Activated CD4-positive, alpha-beta T cell treated with anti-CD3 and anti-CD28 coated beads for 36 hours (primary cell): ENCODE data around the gene CFAP97D2. TPM values are rescaled to one million over a fixed set of nuclear protein-coding genes. Genes with fewer than 3 reads are reported as not detected.
"Not testable (repeated sequence)": the region's sequence is repeated elsewhere in the genome, so short reads cannot be mapped to it uniquely, and the experiment has no call there.

Experiments
- ATAC-seq: fragments of 200-7000 bp; cut with Tn5 transposase; one replicate; pipeline ENCODE4 v1.10.0; 2021; ENCODE audit warnings: mild to moderate bottlenecking, moderate library complexity
- CTCF ChIA-PET: fragments of 350-600 bp; sonication (Branson Sonifier 250); formaldehyde crosslinking; loops from one replicate; lab custom pipeline; 2021; ENCODE audit warnings: antibody characterized with exemption; lab: Charles Lee
- POLR2A ChIA-PET: fragments of 350-600 bp; sonication (Branson Sonifier 250); formaldehyde crosslinking; loops from one replicate; lab custom pipeline; 2021; ENCODE audit warnings: antibody characterized with exemption, inconsistent platforms; lab: Charles Lee
- DNase-seq: peaks from one replicate; pipeline ENCODE4 v3.0.0-alpha.2; 2020
- H3K27ac Mint-ChIP-seq: one replicate; pipeline ENCODE4 v1.8.0; 2021; ENCODE audit warnings: mixed read lengths
- H3K27me3 Mint-ChIP-seq: one replicate; pipeline ENCODE4 v1.8.0; 2021; ENCODE audit warnings: mixed read lengths
- H3K36me3 Mint-ChIP-seq: one replicate; pipeline ENCODE4 v1.8.0; 2021; ENCODE audit warnings: low read depth, mixed read lengths
- H3K4me1 Mint-ChIP-seq: one replicate; pipeline ENCODE4 v1.8.0; 2021; ENCODE audit warnings: mixed read lengths
- H3K4me3 Mint-ChIP-seq: one replicate; pipeline ENCODE4 v1.8.0; 2021; ENCODE audit warnings: mild to moderate bottlenecking, moderate library complexity, mixed read lengths
- H3K9me3 Mint-ChIP-seq: one replicate; pipeline ENCODE4 v1.8.0; 2021; ENCODE audit warnings: low read depth, mixed read lengths
- intact Hi-C, 2 experiments: fragments of 100-400 bp; cut with DNase I in 1 of 2; cut with micrococcal nuclease in 1 of 2; formaldehyde crosslinking; loops; one replicate each; pipeline versions ENCODE4 v1.14.2 to v1.15.1; 2022 to 2024; cut with DNase I, micrococcal nuclease
- total RNA-seq, 2 experiments: library from RNA; stranded (reverse); gene quantifications; one replicate each; pipeline ENCODE4 v1.2.3, GENCODE V29; 2021

CFAP97D2 gene
- total RNA-seq, 2 experiments from 2014 or later = not detected

DNA sequence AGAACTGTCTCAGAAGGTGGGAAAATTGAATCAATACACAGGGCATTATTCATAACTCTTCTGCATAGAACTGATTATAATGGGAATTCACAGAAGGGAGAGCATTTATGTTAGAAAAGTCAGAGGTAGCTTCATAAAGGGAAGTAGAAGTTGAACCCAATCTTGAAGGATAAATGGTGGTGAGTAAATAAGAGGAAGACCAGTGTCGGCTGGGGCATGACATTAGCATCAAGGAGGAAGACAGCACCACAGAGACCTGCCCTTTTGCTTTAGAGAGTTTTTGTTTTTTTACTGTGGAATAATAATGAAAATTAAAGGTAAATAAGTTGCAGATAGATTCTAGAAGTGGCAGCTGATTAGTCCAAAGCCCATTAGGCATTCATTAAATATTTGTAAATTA is 77.5 kb downstream of the CFAP97D2 start:
- ChIA-PET POLR2A (no interaction called here), CTCF (interaction anchor here (1.2 kb wide), 1 partner anchor 12 kb away, joined by 4 read pairs; no protein-coding TSS in a partner anchor)
- intact Hi-C loops = no loop called here
- H3K36me3 Mint-ChIP-seq = peaks cover 65% of the 10 kb centered on the region
- H3K4me3 Mint-ChIP-seq = no peak overlapping the region
- no peaks in the 10 kb centered on the region for H3K27me3 Mint-ChIP-seq
- no peaks in the 10 kb centered on the region for H3K9me3 Mint-ChIP-seq
- H3K27ac Mint-ChIP-seq = no peak overlapping the region
- DNase-seq (no peak), ATAC-seq (no peak)
- H3K4me1 Mint-ChIP-seq = peaks cover 7% of the 10 kb centered on the region

DNA sequence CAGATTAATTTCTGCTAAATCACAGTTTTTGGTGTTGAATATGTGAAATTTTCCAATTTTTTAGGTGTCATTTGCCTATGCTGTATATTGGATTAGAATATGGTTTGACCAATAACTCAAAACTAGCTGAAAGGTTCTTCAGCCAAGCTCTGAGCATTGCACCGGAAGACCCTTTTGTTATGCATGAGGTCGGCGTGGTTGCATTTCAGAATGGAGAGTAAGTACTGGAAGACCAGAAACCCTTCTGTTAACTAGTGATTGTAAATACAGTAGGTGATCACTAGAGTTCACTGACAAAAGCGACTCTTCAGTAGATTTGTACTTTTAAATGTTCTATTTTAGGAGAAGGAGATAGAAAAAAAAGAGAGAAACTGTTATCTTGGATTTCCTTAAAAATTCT is 78.0 kb downstream of the CFAP97D2 start:
- DNase-seq = no peak
- Mint-ChIP-seq H3K27me3 (no peaks in the 10 kb centered on the region), H3K36me3 (peaks cover 69% of the 10 kb centered on the region), H3K4me3 (no peak overlapping the region), H3K27ac (peak overlapping the region; percentile 13), H3K9me3 (no peaks in the 10 kb centered on the region), H3K4me1 (peaks cover 10% of the 10 kb centered on the region)
- no peak for ATAC-seq
- intact Hi-C loops = no loop called here
- ChIA-PET POLR2A (no interaction called here), CTCF (no interaction called here)

DNA sequence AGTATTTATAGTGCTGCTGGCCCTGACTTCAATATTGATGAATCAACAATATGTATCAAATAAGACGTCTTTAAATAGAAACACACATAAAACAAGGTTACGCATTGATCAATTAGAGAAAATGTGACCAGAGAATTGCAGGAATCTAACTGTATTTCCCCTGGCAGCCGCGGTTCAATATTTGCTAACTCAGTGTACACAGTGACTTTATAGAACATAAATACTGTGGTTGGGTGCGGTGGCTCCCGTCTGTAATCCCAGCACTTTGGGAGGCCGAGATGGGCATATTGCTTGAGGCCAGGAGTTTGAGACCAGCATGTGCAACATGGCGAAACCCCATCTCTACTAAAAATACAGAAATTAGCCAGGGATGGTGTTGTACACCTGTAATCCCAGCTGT is 79.5 kb downstream of the CFAP97D2 start:
- no peak for ATAC-seq
- Mint-ChIP-seq H3K9me3 (no peaks in the 10 kb centered on the region), H3K27me3 (no peaks in the 10 kb centered on the region), H3K4me3 (no peak overlapping the region), H3K27ac (no peak overlapping the region), H3K36me3 (peaks cover 76% of the 10 kb centered on the region), H3K4me1 (peaks cover 20% of the 10 kb centered on the region)
- DNase-seq = no peak
- ChIA-PET CTCF (no interaction called here), POLR2A (no interaction called here)
- intact Hi-C loops = loop anchor here in 1 of 2 experiments (2.0 kb wide), 1 partner anchor 14 kb away; no protein-coding TSS in a partner anchor

DNA sequence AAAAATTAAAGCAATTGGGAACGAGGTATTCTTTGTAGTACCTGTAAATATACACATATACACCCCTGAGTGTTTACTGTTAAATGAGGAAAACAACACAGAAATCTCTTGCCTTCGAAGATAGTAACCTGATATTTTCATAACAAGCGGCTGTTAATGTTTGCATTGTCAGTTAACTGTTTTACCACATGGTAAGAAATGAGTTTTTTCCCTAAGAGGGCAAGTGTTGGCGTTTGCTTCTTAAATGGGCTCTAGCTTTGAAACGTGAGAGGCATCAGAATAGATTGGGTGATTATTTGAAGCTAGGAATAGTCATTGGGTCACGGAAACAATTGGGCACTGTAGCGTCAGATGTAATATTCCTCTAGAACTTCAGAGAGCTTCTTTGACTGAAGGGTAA is 80.3 kb downstream of the CFAP97D2 start:
- ChIA-PET POLR2A (no interaction called here), CTCF (no interaction called here)
- Mint-ChIP-seq H3K27ac (no peak overlapping the region), H3K36me3 (peaks cover 73% of the 10 kb centered on the region), H3K4me3 (no peak overlapping the region), H3K4me1 (peaks cover 22% of the 10 kb centered on the region), H3K9me3 (no peaks in the 10 kb centered on the region), H3K27me3 (no peaks in the 10 kb centered on the region)
- ATAC-seq (no peak), DNase-seq (no peak)
- intact Hi-C loops = loop anchor here in 1 of 2 experiments (2.0 kb wide), 1 partner anchor 15 kb away; no protein-coding TSS in a partner anchor

DNA sequence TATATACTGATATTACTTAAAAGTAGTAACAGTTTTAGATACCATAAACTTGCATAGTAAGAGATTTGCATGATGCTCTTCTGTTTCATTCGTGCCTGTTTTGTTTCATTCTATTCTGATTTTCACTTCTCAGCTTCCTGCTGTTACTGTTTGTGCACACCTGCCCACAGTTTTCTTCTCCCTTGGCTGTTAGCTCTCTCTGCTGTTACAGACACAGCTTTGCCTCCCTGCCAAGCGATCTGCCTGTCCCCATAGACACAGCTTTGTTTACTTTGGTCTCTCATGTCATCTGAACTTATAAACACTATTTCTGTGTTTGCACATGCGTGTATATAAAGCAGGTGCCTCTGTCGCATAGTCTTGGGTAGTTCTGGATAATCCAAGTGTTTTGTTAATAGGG is 80.9 kb downstream of the CFAP97D2 start:
- DNase-seq = no peak
- peak overlapping the region; percentile 24 for H3K27ac Mint-ChIP-seq
- no peaks in the 10 kb centered on the region for H3K9me3 Mint-ChIP-seq
- H3K27me3 Mint-ChIP-seq = no peaks in the 10 kb centered on the region
- no peak for ATAC-seq
- H3K36me3 Mint-ChIP-seq = peaks cover 73% of the 10 kb centered on the region
- ChIA-PET CTCF (no interaction called here), POLR2A (no interaction called here)
- intact Hi-C loops = loop anchor here in 1 of 2 experiments (2.0 kb wide), 1 partner anchor 15 kb away; no protein-coding TSS in a partner anchor
- no peak overlapping the region for H3K4me3 Mint-ChIP-seq
- peaks cover 22% of the 10 kb centered on the region for H3K4me1 Mint-ChIP-seq

DNA sequence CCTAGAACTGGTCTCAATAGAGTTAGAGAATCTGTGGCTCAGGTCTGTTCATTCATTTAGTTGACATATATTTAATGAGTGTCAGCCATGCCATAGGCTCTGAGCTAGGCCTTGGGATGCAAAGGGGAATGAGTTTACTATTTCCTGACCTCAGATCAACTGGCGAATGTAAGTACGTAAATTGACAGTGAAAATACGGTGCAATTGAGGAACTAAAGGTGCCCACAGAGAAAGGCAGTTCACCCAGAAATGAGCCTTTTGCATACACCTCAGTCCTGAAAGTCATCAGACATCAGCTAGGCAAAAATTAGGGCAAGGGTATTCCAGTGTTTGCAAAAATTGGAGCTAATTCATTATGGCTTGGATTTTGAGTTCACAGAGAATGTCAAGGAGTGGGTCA is 81.8 kb downstream of the CFAP97D2 start:
- intact Hi-C loops = no loop called here
- Mint-ChIP-seq H3K4me1 (peaks cover 22% of the 10 kb centered on the region), H3K27ac (no peak overlapping the region), H3K27me3 (no peaks in the 10 kb centered on the region), H3K9me3 (no peaks in the 10 kb centered on the region), H3K4me3 (no peak overlapping the region), H3K36me3 (peaks cover 75% of the 10 kb centered on the region)
- ChIA-PET CTCF (no interaction called here), POLR2A (no interaction called here)
- DNase-seq = no peak
- ATAC-seq = no peak

DNA sequence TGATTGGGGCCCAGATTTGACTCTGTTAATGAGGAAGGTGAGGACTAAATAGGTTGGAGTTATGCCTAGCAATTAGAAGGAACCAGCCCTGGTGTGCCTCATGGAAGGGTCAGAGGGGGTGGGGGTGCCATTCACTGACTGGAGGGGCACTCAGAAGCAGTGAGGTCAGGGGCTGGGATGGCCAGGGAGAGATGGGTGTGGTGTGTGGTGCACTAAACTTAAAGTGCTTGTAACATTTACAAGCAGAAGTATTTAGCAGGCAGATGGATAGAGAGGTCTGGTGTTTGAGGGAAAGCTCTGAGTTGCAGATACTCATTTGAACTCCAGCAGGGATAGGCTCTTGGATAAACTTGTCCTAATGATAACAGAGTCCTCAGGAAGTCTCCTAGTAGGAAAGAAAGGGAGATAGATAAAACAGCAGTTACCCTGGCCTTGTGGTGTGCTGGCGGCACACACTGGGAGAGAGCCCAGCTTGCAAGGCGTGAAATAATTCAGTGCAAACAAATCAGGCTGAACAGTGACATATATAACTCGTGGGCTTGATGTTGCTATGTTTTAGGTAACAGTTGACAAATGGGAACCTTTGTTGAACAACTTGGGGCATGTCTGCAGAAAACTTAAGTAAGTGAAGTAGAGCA is 82.4 kb downstream of the CFAP97D2 start:
- DNase-seq (no peak), ATAC-seq (no peak)
- ChIA-PET CTCF (interaction anchor here (1.0 kb wide), 1 partner anchor 10 kb away, joined by 4 read pairs; no protein-coding TSS in a partner anchor), POLR2A (no interaction called here)
- Mint-ChIP-seq H3K4me3 (no peak overlapping the region), H3K4me1 (peaks cover 22% of the 10 kb centered on the region), H3K27ac (peak overlapping the region; percentile 43), H3K36me3 (peaks cover 75% of the 10 kb centered on the region), H3K27me3 (no peaks in the 10 kb centered on the region), H3K9me3 (no peaks in the 10 kb centered on the region)
- intact Hi-C loops = no loop called here

DNA sequence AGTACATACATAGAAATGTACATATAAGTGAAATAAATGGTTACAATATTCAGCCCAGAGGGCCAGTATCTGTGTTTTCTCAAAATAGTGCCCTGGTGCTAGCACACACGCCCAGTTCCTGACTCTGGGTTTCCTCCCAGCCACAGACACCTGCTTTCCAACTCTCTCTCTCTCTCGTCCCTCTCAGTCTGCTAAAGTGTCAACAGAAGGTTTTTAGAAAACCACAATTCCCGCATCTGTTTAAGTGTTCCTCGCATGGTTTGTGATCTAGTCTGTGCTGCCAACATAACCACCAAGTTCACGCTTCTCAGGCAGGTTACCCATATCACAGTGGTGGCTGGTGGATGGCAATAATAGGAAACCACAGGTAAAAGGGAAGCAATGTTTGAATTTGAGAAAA is 84.5 kb downstream of the CFAP97D2 start:
- ATAC-seq (no peak), DNase-seq (no peak)
- Mint-ChIP-seq H3K27me3 (no peaks in the 10 kb centered on the region), H3K27ac (peak overlapping the region; percentile 29), H3K4me3 (no peak overlapping the region), H3K9me3 (no peaks in the 10 kb centered on the region), H3K4me1 (peaks cover 32% of the 10 kb centered on the region), H3K36me3 (peaks cover 80% of the 10 kb centered on the region)
- ChIA-PET CTCF (no interaction called here), POLR2A (no interaction called here)
- intact Hi-C loops = no loop called here

DNA sequence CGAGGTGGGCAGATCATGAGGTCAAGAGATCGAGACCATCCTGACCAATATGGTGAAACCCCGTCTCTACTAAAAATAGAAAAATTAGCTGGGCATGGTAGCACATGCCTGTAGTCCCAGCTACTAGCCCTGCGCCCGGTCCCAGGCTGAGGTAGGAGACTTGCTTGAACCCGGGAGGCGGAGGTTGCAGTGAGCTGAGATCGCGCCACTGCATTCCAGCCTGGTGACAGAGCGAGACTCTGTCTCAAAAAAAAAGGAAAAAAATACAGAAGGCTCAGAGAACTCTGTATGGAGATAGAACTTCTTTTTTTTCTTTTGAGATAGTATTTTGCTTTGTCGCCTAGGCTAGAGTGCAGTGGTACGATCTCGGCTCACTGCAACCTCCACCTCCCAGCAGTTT is 85.3 kb downstream of the CFAP97D2 start:
- H3K4me3 Mint-ChIP-seq, H3K27ac Mint-ChIP-seq, CTCF ChIA-PET, intact Hi-C loops, DNase-seq, POLR2A ChIA-PET, H3K27me3 Mint-ChIP-seq, ATAC-seq, H3K9me3 Mint-ChIP-seq: not testable (repeated sequence)
- H3K4me1 Mint-ChIP-seq = peaks cover 38% of the 10 kb centered on the region
- H3K36me3 Mint-ChIP-seq = peaks cover 82% of the 10 kb centered on the region

DNA sequence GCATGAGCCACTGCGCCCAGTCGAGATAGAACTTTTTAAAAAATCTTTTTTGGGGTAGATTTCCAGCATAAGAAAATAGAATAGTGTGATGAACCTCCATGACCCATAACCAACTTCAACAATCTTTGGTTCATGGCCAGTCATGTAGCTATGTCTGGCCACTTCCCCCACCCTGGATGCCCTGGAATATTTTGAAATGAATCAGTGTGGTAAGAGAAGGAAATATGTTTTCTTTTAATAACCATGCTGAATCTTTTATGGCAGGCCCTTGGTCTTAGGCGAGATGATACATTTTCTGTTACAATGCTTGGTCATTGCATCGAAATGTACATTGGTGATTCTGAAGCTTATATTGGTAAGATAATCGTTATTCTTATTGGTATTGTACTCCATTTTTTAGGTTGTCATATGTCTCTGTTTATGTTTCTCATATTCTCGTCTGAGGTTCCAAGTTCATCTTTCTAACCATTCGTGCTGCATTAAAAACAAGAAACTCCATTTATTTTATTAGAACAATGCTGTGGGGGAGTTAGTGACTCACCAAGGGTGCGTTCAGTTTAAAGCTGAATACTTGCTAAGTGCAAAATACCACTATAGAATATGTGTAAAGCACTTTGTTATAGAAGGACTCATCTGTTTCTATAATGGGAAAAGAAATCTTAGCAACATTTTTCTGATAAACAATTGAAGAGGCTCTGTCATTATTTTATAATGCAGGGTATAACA is 86.0 kb downstream of the CFAP97D2 start:
- no peak overlapping the region for H3K27ac Mint-ChIP-seq
- intact Hi-C loops = no loop called here

DNA sequence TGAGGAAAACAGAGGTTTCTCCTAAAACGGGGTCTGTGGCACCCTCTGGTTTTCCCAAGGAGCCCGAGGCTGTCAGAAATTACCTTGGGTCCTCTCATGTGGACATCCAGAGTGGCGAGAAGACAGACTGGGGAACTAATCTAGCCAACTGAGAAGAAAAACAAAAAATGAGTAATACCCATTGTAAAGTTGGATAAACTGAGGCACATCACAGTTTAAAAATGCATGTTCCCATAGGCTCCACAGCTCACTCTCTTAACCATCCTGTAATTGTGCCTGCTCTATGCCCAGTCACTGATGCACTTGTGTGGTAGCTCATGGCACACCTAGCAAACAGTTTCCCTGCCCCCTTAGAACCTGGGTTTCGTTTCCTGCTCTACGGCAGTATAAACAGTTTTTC is 87.2 kb downstream of the CFAP97D2 start:
- H3K4me3 Mint-ChIP-seq = no peak overlapping the region
- H3K36me3 Mint-ChIP-seq = peaks cover 70% of the 10 kb centered on the region
- intact Hi-C loops = no loop called here
- H3K9me3 Mint-ChIP-seq = no peaks in the 10 kb centered on the region
- ATAC-seq (no peak), DNase-seq (no peak)
- peaks cover 35% of the 10 kb centered on the region for H3K4me1 Mint-ChIP-seq
- ChIA-PET CTCF (no interaction called here), POLR2A (no interaction called here)
- no peaks in the 10 kb centered on the region for H3K27me3 Mint-ChIP-seq
- no peak overlapping the region for H3K27ac Mint-ChIP-seq

More for the DNA sequence above, 86.0 kb downstream of the CFAP97D2 start:
- peaks cover 38% of the 10 kb centered on the region for H3K4me1 Mint-ChIP-seq
- no peaks in the 10 kb centered on the region for H3K9me3 Mint-ChIP-seq
- H3K27me3 Mint-ChIP-seq = no peaks in the 10 kb centered on the region
- POLR2A ChIA-PET = no interaction called here
- peaks cover 78% of the 10 kb centered on the region for H3K36me3 Mint-ChIP-seq
- ATAC-seq (no peak), DNase-seq (no peak)
- CTCF ChIA-PET = no interaction called here
- H3K4me3 Mint-ChIP-seq = no peak overlapping the region
